Measurements from ENCODE around the gene ASAP3. TPM values are rescaled to one million over a fixed set of nuclear protein-coding genes. Genes with fewer than 3 reads are reported as not detected.

The ASAP3 gene
- total RNA-seq, 1 donor = 0.42 TPM

DNA sequence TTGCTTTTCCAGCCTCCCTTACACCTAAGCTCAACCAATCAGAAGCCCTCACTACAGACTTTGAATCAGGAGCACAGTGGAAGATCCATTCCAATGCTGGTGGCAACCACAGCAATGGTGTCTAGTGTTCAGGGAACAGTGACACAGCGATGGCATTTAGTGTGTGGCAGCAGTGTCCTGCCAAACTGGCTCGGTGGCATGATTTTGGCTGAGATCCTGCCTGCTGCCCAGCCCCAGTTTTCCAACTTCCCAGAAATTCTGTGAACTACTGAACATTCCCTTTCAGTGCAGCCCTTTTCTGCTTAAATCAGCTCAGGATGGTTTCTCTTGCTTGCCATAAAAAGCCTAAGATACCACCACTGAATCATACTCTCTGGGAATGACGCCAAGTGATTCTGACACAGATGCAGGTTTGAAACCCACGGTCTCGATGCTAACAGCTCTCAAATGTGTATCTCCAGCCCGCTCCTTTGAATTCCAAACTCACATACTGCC lies 8.8 kb downstream of the ASAP3 start:
- H3K4me1 ChIP-seq (ENCODE audit: insufficient read depth, low read length) = no peaks in the 10 kb centered on the region
- no peaks in the 10 kb centered on the region for H3K9me3 ChIP-seq (ENCODE audit: low read depth, low read length)

DNA sequence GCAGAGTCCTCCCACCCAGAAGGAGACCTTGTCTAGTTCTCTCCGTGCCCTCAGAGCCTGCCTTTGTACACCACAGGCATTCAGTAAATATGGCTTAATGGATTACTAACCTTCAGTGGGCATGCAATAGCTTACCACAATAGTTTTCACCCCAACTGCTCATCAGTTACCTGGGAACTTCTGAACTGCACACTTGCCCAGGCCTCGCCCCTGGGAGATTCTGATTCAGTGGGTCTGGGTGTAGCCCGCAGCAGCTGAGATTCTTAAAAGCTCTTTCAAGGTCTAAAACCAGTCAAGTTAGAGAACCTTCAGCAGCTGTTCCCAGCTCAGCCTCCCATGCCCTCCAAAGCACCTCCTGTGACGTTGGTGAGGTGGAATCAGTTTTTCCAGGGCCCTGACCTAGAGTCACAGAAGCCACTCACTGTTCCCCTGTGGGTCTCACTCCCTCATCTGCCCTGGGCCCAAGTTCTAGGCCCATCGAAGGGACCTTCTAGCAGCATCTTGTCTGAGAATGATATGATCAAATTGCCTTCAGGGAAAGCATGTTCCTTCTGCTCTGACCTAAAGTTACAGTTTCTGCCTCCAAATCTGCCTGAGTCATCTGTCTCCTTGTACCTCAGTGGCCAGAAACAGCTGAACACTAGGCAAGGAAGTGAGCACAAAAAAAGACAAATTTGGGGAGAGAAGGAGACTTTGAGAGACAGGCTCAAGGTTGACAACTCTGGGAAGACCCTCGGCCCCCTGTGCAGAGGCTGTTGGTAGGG lies 10.8 kb downstream of the ASAP3 start:
- H3K27me3 ChIP-seq (ENCODE audit: insufficient read depth, low read length) = no peaks in the 10 kb centered on the region
- no peaks in the 10 kb centered on the region for H3K4me1 ChIP-seq (ENCODE audit: insufficient read depth, low read length)
- no peaks in the 10 kb centered on the region for H3K9me3 ChIP-seq (ENCODE audit: low read depth, low read length)
- H3K4me3 ChIP-seq (ENCODE audit: low read length) = no peak overlapping the region

More for the DNA sequence above, 8.8 kb downstream of the ASAP3 start:
- Histone ChIP-seq H3K4me3 (ENCODE audit: low read length) (no peak overlapping the region), H3K27me3 (ENCODE audit: insufficient read depth, low read length) (peaks cover under 1% of the 10 kb centered on the region)

DNA sequence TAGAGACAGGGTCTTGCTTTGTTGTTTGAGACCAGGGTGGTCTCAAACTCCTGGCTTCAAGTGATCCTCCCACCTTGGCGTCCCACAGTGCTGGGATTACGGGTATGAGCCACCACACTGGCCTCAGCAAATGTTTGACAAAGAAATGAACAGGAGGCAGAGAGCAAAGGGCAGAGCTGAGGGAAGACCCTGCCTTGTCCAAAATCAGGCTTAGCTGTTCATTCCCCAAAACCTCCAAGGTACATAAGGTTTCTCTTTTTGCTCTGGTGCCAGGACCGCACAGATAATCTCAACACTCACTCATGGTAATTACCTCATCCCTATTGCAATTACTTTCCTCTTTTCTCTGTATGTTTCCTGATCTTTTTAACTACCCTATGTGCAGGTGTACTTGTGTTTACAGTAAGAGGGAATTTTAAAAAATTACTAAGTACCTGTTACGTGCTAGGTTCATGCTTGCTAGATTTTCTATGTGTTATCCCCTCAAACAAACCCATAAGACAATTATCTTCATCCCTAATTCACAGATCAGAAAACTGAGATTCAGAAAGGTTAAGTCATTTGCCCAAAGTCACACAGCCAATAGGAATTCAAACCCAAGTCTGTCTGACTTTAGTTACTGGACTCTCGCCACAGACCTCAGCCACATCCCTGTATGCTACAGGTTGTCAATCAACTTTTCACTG lies 11.5 kb downstream of the ASAP3 start:
- Histone ChIP-seq H3K4me1 (ENCODE audit: insufficient read depth, low read length) (no peaks in the 10 kb centered on the region), H3K27me3 (ENCODE audit: insufficient read depth, low read length) (no peaks in the 10 kb centered on the region), H3K9me3 (ENCODE audit: low read depth, low read length) (no peaks in the 10 kb centered on the region), H3K4me3 (ENCODE audit: low read length) (no peak overlapping the region)

GRCh38 chr1:23471473-23472075 lies 12.4 kb downstream of the ASAP3 start:
- H3K4me1 ChIP-seq (ENCODE audit: insufficient read depth, low read length) = no peaks in the 10 kb centered on the region
- H3K9me3 ChIP-seq (ENCODE audit: low read depth, low read length) = no peaks in the 10 kb centered on the region
- no peaks in the 10 kb centered on the region for H3K27me3 ChIP-seq (ENCODE audit: insufficient read depth, low read length)
- H3K4me3 ChIP-seq (ENCODE audit: low read length) = no peak overlapping the region

GRCh38 chr1:23470282-23471070 lies 13.5 kb downstream of the ASAP3 start:
- H3K27me3 ChIP-seq (ENCODE audit: insufficient read depth, low read length) = no peaks in the 10 kb centered on the region
- H3K4me1 ChIP-seq (ENCODE audit: insufficient read depth, low read length) = no peaks in the 10 kb centered on the region
- no peaks in the 10 kb centered on the region for H3K9me3 ChIP-seq (ENCODE audit: low read depth, low read length)
- H3K4me3 ChIP-seq (ENCODE audit: low read length) = no peak overlapping the region

GRCh38 chr1:23469372-23469982 lies 14.5 kb downstream of the ASAP3 start:
- no peak overlapping the region for H3K4me3 ChIP-seq (ENCODE audit: low read length)
- H3K4me1 ChIP-seq (ENCODE audit: insufficient read depth, low read length) = no peaks in the 10 kb centered on the region
- no peaks in the 10 kb centered on the region for H3K9me3 ChIP-seq (ENCODE audit: low read depth, low read length)
- no peaks in the 10 kb centered on the region for H3K27me3 ChIP-seq (ENCODE audit: insufficient read depth, low read length)

GRCh38 chr1:23466423-23466989 lies 17.5 kb downstream of the ASAP3 start:
- H3K4me1 ChIP-seq (ENCODE audit: insufficient read depth, low read length) = no peaks in the 10 kb centered on the region
- no peak overlapping the region for H3K4me3 ChIP-seq (ENCODE audit: low read length)
- no peaks in the 10 kb centered on the region for H3K27me3 ChIP-seq (ENCODE audit: insufficient read depth, low read length)
- H3K9me3 ChIP-seq (ENCODE audit: low read depth, low read length) = no peaks in the 10 kb centered on the region

- Histone ChIP-seq H3K9me3 (ENCODE audit: low read depth, low read length) (no peaks in the 10 kb centered on the region), H3K4me3 (ENCODE audit: low read length) (no peak overlapping the region), H3K27me3 (ENCODE audit: insufficient read depth, low read length) (no peaks in the 10 kb centered on the region), H3K4me1 (ENCODE audit: insufficient read depth, low read length) (no peaks in the 10 kb centered on the region)
Observed at GRCh38 chr1:23463286-23463685, 20.7 kb downstream of the ASAP3 start.

DNA sequence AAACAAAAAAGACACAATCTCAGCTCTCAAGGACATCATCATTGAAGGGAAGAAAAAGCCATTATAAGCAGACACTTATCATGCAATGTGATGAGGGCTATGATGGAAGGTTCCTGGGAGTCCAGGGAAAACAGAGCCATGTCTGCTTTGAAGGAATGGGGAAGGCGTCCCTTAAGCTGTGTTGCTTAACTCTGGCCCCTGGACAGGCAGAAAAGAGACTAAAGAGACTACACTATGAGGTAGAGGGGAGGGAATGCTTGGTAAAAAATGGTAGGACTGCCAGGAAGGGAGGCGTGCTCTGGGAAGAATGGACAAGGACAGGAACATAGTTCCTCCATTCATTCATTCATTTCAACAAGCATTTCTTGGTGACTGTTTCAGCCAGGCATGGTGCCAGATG lies 21.2 kb downstream of the ASAP3 start:
- Histone ChIP-seq H3K9me3 (ENCODE audit: low read depth, low read length) (no peaks in the 10 kb centered on the region), H3K27me3 (ENCODE audit: insufficient read depth, low read length) (no peaks in the 10 kb centered on the region), H3K4me1 (ENCODE audit: insufficient read depth, low read length) (no peaks in the 10 kb centered on the region), H3K4me3 (ENCODE audit: low read length) (no peak overlapping the region)

GRCh38 chr1:23461050-23461449 lies 22.9 kb downstream of the ASAP3 start:
- Histone ChIP-seq H3K9me3 (ENCODE audit: low read depth, low read length) (no peaks in the 10 kb centered on the region), H3K4me1 (ENCODE audit: insufficient read depth, low read length) (no peaks in the 10 kb centered on the region), H3K4me3 (ENCODE audit: low read length) (no peak overlapping the region), H3K27me3 (ENCODE audit: insufficient read depth, low read length) (no peaks in the 10 kb centered on the region)

DNA sequence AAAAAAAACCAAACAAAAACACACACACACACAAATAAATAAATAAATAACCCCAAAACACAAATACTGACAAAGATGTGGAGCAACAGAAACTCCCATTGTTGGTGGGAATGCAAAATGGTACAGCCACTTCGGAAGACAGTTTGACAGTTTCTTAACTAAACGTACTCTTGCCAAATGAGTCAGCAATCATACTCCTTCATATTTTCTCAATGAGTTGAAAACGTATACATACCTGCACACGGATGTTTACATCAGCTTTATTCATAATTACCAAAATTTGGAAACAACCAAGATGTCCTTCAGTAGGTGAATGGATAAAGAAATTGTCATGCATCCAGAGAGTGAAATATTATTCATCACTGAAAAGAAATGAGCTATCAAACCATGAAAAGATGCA lies 23.5 kb downstream of the ASAP3 start:
- H3K4me1 ChIP-seq (ENCODE audit: insufficient read depth, low read length) = no peaks in the 10 kb centered on the region
- H3K27me3 ChIP-seq (ENCODE audit: insufficient read depth, low read length) = no peaks in the 10 kb centered on the region
- no peak overlapping the region for H3K4me3 ChIP-seq (ENCODE audit: low read length)
- H3K9me3 ChIP-seq (ENCODE audit: low read depth, low read length) = no peaks in the 10 kb centered on the region

DNA sequence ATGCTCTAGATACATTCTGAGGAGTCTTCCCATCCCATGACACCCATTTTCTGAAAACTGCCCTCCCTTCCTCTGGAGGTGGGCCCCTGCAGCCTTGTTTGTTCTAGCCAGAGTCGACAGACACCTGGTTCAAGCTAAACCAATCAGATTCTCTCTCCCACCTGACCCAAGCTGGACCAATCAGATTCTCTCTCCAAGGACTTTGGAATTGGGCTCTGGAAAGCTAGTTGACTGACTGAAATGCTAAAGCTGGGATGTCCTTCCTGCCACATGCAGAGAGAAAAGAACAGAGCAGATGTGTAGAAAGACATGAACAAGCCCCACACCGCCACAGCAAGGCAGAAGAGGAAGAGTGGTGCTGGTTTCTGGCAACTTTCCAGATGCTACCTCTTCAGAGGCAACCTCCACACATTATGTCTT lies 24.6 kb downstream of the ASAP3 start:
- Histone ChIP-seq H3K4me1 (ENCODE audit: insufficient read depth, low read length) (no peaks in the 10 kb centered on the region), H3K27me3 (ENCODE audit: insufficient read depth, low read length) (no peaks in the 10 kb centered on the region)

GRCh38 chr1:23456226-23456625 lies 27.8 kb downstream of the ASAP3 start:
- Histone ChIP-seq H3K27me3 (ENCODE audit: insufficient read depth, low read length) (no peaks in the 10 kb centered on the region), H3K4me3 (ENCODE audit: low read length) (no peak overlapping the region), H3K4me1 (ENCODE audit: insufficient read depth, low read length) (no peaks in the 10 kb centered on the region), H3K9me3 (ENCODE audit: low read depth, low read length) (no peaks in the 10 kb centered on the region)

More for the DNA sequence above, 24.6 kb downstream of the ASAP3 start:
- H3K9me3 ChIP-seq (ENCODE audit: low read depth, low read length) = no peaks in the 10 kb centered on the region
- H3K4me3 ChIP-seq (ENCODE audit: low read length) = no peak overlapping the region

GRCh38 chr1:23453455-23454000 lies 30.5 kb downstream of the ASAP3 start:
- Histone ChIP-seq H3K27me3 (ENCODE audit: insufficient read depth, low read length) (no peaks in the 10 kb centered on the region), H3K4me3 (ENCODE audit: low read length) (no peak overlapping the region), H3K9me3 (ENCODE audit: low read depth, low read length) (no peaks in the 10 kb centered on the region), H3K4me1 (ENCODE audit: insufficient read depth, low read length) (no peaks in the 10 kb centered on the region)

All from mononuclear cell (primary cell).